ENCODE measurements around the gene SUV39H2. TPM values are rescaled to one million over a fixed set of nuclear protein-coding genes. Genes with fewer than 3 reads are reported as not detected.
"Not testable (repeated sequence)": the region's sequence is repeated elsewhere in the genome, so short reads cannot be mapped to it uniquely, and the experiment has no call there.

SUV39H2 gene
- polyA plus RNA-seq, 4 donors = 20.2 to 26.3 (median 20.9) TPM

GRCh38 chr10:14926722-14927416 is 48.2 kb downstream of the SUV39H2 start:
- DNase-seq (ENCODE audit: low read depth in 4 of 4, low spot score in 3 of 4) = no peak

DNA sequence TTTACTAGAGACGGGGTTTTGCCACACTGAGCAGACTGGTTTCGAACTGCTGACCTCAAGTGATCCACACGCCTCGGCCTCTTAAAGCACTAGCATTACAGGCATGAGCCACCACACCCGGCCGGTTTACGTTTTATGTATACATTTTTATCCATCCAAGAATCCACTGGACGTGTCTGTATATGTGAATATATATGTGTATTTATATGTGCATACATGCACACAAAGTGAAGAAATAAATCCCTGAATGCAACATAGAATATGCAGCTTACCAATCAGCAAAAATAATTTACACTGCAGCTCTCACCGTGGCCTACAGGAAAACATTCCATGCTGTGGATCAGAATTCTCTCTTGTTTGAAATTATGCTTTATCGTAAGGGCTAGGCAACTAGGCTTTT is 51.9 kb downstream of the SUV39H2 start:
- DNase-seq (ENCODE audit: low read depth in 4 of 4, low spot score in 3 of 4) = no peak

- DNase-seq (ENCODE audit: low read depth in 4 of 4, low spot score in 3 of 4) = no peak
Observed at GRCh38 chr10:14936584-14936983, 57.9 kb downstream of the SUV39H2 start.

DNA sequence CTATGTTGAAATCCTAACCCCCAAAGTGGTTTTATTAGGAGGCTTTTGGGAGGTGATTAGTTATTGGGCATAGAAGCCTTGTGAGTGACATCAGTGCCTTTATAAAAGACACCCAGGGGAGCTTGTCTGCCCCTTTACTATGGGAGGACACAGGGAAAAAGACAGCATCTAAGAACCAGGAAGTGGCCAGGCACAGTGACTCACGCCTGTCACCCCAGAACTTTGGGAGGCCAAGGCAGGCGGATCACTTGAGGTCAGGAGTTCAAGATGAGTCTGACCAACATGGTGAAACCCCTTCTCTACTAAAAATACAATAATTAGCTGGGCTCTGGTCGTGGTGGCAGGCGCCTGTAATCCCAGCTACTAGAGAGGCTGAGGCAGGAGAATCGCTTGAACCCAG is 60.3 kb downstream of the SUV39H2 start:
- DNase-seq (ENCODE audit: low read depth in 4 of 4, low spot score in 3 of 4) = not testable (repeated sequence)

DNA sequence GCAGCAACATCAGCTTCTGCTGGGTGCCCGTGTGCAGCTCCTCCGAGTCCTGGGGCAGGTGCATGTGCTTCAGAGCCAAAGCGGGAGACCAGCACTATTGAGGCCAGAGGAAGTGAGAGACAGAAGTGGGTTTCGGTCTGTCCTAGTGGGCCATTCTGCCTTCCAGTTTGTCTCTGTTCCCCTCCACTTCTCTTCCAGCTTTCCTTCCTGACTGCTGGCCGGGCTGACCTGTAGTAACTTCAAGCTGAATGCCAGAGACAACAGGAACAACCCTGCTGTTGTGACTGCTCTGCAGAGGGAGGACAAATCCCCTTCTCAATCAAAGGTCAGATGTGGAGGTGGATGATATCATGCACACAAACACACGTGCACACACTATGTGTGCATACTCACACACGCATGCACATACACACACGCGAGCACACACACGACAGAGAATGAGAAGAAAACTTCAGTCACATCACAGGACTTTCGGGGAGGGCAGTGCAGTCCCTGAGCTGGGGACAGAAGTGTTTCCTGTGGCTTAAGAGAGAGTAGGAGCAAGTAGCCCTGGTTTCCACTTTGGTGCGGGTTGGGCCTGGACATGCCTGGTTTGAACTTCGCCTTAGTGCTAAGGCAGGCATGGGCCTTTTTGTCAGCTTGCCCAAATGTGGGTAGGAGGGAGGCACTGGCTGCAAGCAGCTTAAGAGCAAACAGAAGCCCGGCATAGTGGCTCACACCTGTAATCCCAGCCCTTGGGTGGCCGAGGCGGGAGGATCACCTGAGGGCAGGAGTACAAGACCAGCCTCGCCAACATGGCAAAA is 63.7 kb downstream of the SUV39H2 start:
- not testable (repeated sequence) for DNase-seq (ENCODE audit: low read depth in 4 of 4, low spot score in 3 of 4)

DNA sequence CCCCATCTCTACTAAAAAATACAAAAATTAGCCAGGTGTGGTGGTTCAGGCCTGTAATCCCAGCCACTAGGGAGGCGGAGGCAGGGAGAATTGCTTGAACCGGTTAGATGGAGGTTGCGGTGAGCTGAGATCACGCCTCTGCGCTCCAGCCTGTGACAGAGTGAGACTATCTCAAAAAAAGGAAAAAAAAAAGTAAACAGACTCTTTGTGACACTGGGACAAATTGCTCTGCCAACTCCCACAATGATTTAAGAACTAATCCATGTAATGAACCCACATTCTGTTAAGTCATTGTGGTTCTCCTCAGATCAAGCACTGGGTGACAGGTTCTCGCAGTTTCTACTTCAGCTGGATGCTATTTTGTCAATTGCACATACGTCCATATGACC is 64.3 kb downstream of the SUV39H2 start:
- not testable (repeated sequence) for DNase-seq (ENCODE audit: low read depth in 4 of 4, low spot score in 3 of 4)

- no peak for DNase-seq (ENCODE audit: low read depth in 4 of 4, low spot score in 3 of 4)
Observed at GRCh38 chr10:14945108-14945507, 66.4 kb downstream of the SUV39H2 start.

GRCh38 chr10:14947268-14947667 is 68.6 kb downstream of the SUV39H2 start:
- no peak for DNase-seq (ENCODE audit: low read depth in 4 of 4, low spot score in 3 of 4)

- no peak for DNase-seq (ENCODE audit: low read depth in 4 of 4, low spot score in 3 of 4)
Observed at GRCh38 chr10:14949291-14949690, 70.6 kb downstream of the SUV39H2 start.

- peak in 1 of 4 donors; percentile 7 for DNase-seq (ENCODE audit: low read depth in 4 of 4, low spot score in 3 of 4)
Observed at GRCh38 chr10:14952851-14953423, 74.3 kb downstream of the SUV39H2 start.

DNA sequence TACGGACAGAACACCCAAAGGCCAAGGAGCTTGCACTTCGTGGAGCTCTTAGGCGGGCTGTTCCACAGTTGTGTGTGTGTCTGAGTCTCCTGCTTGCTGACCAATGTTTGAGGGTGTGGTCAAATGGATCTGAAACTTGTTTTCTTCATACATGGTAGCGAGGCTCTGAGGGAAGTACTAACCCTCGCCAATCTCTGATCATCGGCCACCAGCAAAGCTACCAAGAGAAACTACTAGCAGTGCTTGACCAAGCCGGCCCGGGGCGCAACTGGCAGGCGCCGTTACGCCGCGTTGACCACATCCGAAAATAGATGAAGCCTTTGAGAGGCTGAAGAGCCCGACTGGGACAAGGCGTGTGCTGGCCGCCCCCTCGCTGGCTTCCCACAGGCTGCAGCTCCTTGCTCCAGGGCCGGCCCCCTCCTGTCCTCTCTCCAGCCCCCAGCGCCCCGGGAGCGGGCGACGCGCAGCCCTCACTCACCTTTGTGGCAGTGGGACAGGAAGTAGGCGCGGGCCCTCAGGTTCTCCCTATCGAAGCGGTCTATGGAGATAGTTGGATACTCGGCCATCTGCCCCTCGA is 74.8 kb downstream of the SUV39H2 start:
- peak in 1 of 4 donors; percentile 18 for DNase-seq (ENCODE audit: low read depth in 4 of 4, low spot score in 3 of 4)

Other genes starting within 250 kb of the SUV39H2 start
- 100 to 1,000 TPM in 1 of 4 donors, 10 to 100 TPM in 3; 36.4 to 121 (median 97.9) TPM for gene FAM107B, start 104.0 kb upstream of the SUV39H2 start, polyA plus RNA-seq (ENCODE audit: insufficient read length in 4 of 4)
- gene CDNF, start 40.8 kb upstream of the SUV39H2 start, polyA plus RNA-seq (ENCODE audit: insufficient read length in 4 of 4) = 1 to 10 TPM; 2.1 to 3.1 (median 2.6) TPM
- 10 to 100 TPM; 12.8 to 21.6 (median 20.8) TPM for gene HSPA14, start 40.6 kb upstream of the SUV39H2 start, polyA plus RNA-seq (ENCODE audit: insufficient read length in 4 of 4)
- 10 to 100 TPM; 16.9 to 17.8 (median 17.2) TPM for gene MSANTD7, start 40.6 kb upstream of the SUV39H2 start, polyA plus RNA-seq (ENCODE audit: insufficient read length in 4 of 4)
- gene DCLRE1C, start 75.2 kb downstream of the SUV39H2 start, polyA plus RNA-seq (ENCODE audit: insufficient read length in 4 of 4) = 10 to 100 TPM; 11.9 to 21.5 (median 15.2) TPM
- 1 to 10 TPM in 3 of 4 donors, under 1 TPM in 1; 0.96 to 2.2 (median 1.3) TPM for gene MEIG1, start 80.5 kb downstream of the SUV39H2 start, polyA plus RNA-seq (ENCODE audit: insufficient read length in 4 of 4)
- under 1 TPM; 0.34 to 0.94 (median 0.58) TPM for gene OLAH, start 165.1 kb downstream of the SUV39H2 start, polyA plus RNA-seq (ENCODE audit: insufficient read length in 4 of 4)
- 1 to 10 TPM; 5.3 to 9.0 (median 6.5) TPM for gene ACBD7, start 209.9 kb downstream of the SUV39H2 start, polyA plus RNA-seq (ENCODE audit: insufficient read length in 4 of 4)
- 10 to 100 TPM; 24.2 to 30.4 (median 27.3) TPM for gene RPP38, start 218.5 kb downstream of the SUV39H2 start, polyA plus RNA-seq (ENCODE audit: insufficient read length in 4 of 4)